CD4-positive, alpha-beta T cell treated with Interleukin-6 for 4 hours (primary cell): ENCODE results near the gene ADAMTS8.
A peak's percentile ranks its signal among the peaks of the same experiment; 100 is the strongest.
"Not testable (repeated sequence)": the region's sequence is repeated elsewhere in the genome, so short reads cannot be mapped to it uniquely, and the experiment has no call there.

ENCODE experiments used
- DNase-seq: peaks from one replicate; pipeline ENCODE4 v3.0.0-alpha.2; 2020; ENCODE audit warnings: mixed read lengths

ADAMTS8 gene

GRCh38 chr11:130459521-130459920 is 31.1 kb upstream of the ADAMTS8 start:
- no peak for DNase-seq

- DNase-seq = no peak
These were observed 30.0 kb upstream of the ADAMTS8 start for GRCh38 chr11:130458410-130458729.

- DNase-seq = no peak
These were observed 29.4 kb upstream of the ADAMTS8 start for GRCh38 chr11:130457623-130458409.

- DNase-seq = no peak
These were observed 27.9 kb upstream of the ADAMTS8 start for GRCh38 chr11:130456286-130456685.

GRCh38 chr11:130455483-130456127 is 27.2 kb upstream of the ADAMTS8 start:
- DNase-seq = no peak

- no peak for DNase-seq
These were observed 26.3 kb upstream of the ADAMTS8 start for GRCh38 chr11:130454491-130455252.

GRCh38 chr11:130452940-130453339 is 24.5 kb upstream of the ADAMTS8 start:
- DNase-seq = no peak

GRCh38 chr11:130452176-130452575 is 23.8 kb upstream of the ADAMTS8 start:
- no peak for DNase-seq

GRCh38 chr11:130451231-130452019 is 23.0 kb upstream of the ADAMTS8 start:
- no peak for DNase-seq

GRCh38 chr11:130449996-130450769 is 21.8 kb upstream of the ADAMTS8 start:
- no peak for DNase-seq

GRCh38 chr11:130449310-130449990 is 21.0 kb upstream of the ADAMTS8 start:
- no peak for DNase-seq

- no peak for DNase-seq
These were observed 20.3 kb upstream of the ADAMTS8 start, which contains the start of gene ADAMTS15 for GRCh38 chr11:130448416-130449309. Gene ADAMTS15, plus strand, starts transcription at chr11:130448645. Its CDS starts 329 bp downstream, at chr11:130448974.

- no peak for DNase-seq
These were observed 19.6 kb upstream of the ADAMTS8 start for GRCh38 chr11:130448039-130448415.

- DNase-seq = no peak
These were observed 17.4 kb upstream of the ADAMTS8 start for GRCh38 chr11:130445788-130446187.

- DNase-seq = no peak
These were observed 14.3 kb upstream of the ADAMTS8 start for GRCh38 chr11:130442737-130443136.

- DNase-seq = no peak
These were observed 13.3 kb upstream of the ADAMTS8 start for GRCh38 chr11:130441719-130442118.

GRCh38 chr11:130439876-130440275 is 11.5 kb upstream of the ADAMTS8 start:
- DNase-seq = no peak

GRCh38 chr11:130439160-130439519 is 10.7 kb upstream of the ADAMTS8 start:
- DNase-seq = peak; percentile 7

GRCh38 chr11:130438401-130439159 is 10.2 kb upstream of the ADAMTS8 start:
- DNase-seq = not testable (repeated sequence)

- DNase-seq = no peak
These were observed 9.4 kb upstream of the ADAMTS8 start for GRCh38 chr11:130437848-130438247.
